Mammary epithelial cell (primary cell): ENCODE results near the gene MXRA8.

Experiments used
- EZH2 ChIP-seq: IDR thresholded peaks from 2 replicates; pipeline ENCODE4 v1.6.1; 2012; ENCODE audit warnings: low read length, inconsistent platforms, borderline replicate concordance
- TF ChIP-seq, protein P1 (sequence below), 2 donors: IDR thresholded peaks in 1 of 2; conservative IDR thresholded peaks in 1 of 2; 2 replicates each; pipeline ENCODE4 v1.5.1; 2011 to 2012; ENCODE audit warnings: inconsistent platforms in 2 of 2, low read length in 2 of 2, mild to moderate bottlenecking in 2 of 2, control low read depth in 1 of 2, low read depth in 1 of 2; ENCODE audit not compliant: insufficient read depth in 1 of 2; ENCODE audit errors: extremely low read depth in 1 of 2

DNA sequence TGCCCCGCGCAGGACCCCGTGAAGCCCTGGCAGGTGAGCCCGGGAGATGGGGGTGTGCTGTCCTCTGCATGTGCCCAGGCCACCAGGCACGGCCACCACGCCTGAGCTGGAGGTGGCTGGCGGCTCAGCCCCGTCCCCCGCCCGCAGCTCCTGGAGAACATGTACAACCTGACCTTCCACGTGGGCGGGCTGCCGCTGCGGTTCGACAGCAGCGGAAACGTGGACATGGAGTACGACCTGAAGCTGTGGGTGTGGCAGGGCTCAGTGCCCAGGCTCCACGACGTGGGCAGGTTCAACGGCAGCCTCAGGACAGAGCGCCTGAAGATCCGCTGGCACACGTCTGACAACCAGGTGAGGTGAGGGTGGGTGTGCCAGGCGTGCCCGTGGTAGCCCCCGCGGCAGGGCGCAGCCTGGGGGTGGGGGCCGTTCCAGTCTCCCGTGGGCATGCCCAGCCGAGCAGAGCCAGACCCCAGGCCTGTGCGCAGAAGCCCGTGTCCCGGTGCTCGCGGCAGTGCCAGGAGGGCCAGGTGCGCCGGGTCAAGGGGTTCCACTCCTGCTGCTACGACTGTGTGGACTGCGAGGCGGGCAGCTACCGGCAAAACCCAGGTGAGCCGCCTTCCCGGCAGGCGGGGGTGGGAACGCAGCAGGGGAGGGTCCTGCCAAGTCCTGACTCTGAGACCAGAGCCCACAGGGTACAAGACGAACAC is 25.4 kb downstream of the MXRA8 start:
- TF ChIP-seq, protein P1, sequence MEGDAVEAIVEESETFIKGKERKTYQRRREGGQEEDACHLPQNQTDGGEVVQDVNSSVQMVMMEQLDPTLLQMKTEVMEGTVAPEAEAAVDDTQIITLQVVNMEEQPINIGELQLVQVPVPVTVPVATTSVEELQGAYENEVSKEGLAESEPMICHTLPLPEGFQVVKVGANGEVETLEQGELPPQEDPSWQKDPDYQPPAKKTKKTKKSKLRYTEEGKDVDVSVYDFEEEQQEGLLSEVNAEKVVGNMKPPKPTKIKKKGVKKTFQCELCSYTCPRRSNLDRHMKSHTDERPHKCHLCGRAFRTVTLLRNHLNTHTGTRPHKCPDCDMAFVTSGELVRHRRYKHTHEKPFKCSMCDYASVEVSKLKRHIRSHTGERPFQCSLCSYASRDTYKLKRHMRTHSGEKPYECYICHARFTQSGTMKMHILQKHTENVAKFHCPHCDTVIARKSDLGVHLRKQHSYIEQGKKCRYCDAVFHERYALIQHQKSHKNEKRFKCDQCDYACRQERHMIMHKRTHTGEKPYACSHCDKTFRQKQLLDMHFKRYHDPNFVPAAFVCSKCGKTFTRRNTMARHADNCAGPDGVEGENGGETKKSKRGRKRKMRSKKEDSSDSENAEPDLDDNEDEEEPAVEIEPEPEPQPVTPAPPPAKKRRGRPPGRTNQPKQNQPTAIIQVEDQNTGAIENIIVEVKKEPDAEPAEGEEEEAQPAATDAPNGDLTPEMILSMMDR (conservative IDR thresholded peaks at IDR 0.05 in 1 of 2, IDR thresholded peaks at IDR 0.05 in 1 of 2; ENCODE audit: extremely low read depth in 1 of 2, insufficient read depth in 1 of 2, low read depth in 1 of 2, low read length in 2 of 2): no peak
- no peak for TF ChIP-seq EZH2
